SK-MEL-5 (cell line): ENCODE results near the gene OR10G2. TPM values are rescaled to one million over a fixed set of nuclear protein-coding genes. Genes with fewer than 3 reads are reported as not detected.
A peak's percentile ranks its signal among the peaks of the same experiment; 100 is the strongest.
"Not testable (repeated sequence)": the region's sequence is repeated elsewhere in the genome, so short reads cannot be mapped to it uniquely, and the experiment has no call there.

Experiments
- DNase-seq: peaks from one replicate; pipeline ENCODE4 v3.0.0-alpha.2; 2016; ENCODE audit warnings: low read depth, low spot score
- in situ Hi-C: cut with HindIII; loops from 2 replicates; pipeline ENCODE4 v1.10.0; 2016; ENCODE audit warnings: low sequenced_read_pairs, high pct_unique_total_duplicates, low pct_unique_long_range_greater_than_20kb
- total RNA-seq: library from RNA; depleted of rRNA; stranded (reverse); fragments of >200 nt; shearing (Covaris generic); gene quantifications from 2 replicates; pipeline ENCODE4 v1.2.3, GENCODE V29; 2014; rRNA removed

Gene OR10G2
- total RNA-seq, 1 experiment from 2014 or later: not detected

DNA sequence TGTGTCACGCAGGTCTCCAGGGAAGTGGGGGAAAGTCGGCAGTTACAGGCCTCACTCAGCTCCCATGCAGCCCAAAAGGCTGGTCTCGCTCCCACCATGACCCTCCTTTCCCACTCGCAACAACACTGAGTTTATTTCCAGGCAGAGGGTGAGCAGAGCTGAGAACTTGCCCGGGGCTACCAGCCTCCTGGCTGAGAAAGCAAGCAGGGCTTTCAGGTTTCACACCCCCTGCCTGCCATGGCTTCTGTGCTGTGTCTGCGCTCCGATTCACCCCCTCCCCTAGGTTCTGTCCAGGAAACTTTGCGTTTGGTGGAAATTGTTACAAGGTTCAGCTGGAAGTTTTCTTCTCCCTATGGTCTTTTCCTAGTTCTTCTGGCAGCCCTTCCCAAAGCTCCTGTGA lies 17.1 kb downstream of the OR10G2 start:
- DNase-seq: no peak
- in situ Hi-C loops: no loop called here

DNA sequence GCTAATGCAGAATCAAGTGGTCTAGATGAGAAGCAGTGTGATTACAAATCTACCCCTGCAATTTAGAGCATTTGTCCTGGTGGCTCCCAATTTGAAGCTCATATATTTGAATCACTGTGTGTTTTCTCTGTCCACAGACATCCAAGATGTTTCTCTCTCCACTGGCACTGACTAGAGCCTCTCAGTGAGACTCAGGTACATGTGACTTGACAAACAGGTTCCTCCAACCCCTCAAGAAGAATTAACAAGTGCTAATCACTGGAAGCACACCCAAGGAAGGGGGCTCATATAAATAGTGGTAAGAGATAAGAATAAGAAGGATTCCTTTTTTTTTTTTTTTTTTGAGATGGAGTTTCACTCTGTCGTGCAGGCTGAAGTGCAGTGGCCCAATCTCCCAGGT lies 20.5 kb downstream of the OR10G2 start:
- DNase-seq: no peak
- in situ Hi-C loops: no loop called here

DNA sequence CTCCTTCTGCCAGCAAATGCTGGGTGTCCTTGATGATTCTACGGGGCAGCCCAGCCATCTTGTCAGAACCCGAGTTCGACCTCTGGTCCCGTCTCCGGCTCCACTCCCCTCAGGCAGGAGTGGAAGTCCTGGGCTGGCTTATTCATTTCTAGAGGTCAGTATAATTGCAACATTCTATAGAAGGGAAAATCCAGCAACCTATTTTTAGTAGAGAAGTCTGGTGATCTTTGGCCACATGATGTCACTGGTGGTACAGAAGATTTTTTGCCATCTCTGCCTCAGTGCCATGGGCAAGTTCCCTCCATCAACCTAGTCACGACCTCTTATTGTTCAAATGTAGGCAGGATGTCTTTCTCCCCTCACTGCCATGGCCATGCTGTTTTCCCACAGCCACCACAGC lies 22.4 kb downstream of the OR10G2 start:
- in situ Hi-C loops: no loop called here
- peak; percentile 8 for DNase-seq

DNA sequence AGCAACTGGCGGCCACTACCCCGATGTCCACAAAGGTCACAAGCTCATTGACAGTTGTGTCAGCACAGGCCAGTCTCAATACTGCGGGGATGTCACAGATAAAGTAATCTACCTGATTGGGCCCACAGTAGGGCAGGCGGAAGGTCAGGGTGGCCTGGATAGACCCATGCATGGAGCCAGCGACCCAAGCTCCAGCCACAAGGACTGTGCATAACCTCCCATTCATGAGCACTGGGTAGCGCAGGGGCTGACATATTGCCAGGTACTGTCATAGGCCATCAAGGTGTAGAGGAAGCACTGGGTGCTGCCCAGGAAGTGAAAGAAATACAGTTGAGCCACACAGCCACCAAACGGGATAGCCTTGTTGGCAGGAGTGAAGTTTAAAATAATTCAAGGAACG lies 32.6 kb downstream of the OR10G2 start:
- in situ Hi-C loops, DNase-seq: not testable (repeated sequence)

DNA sequence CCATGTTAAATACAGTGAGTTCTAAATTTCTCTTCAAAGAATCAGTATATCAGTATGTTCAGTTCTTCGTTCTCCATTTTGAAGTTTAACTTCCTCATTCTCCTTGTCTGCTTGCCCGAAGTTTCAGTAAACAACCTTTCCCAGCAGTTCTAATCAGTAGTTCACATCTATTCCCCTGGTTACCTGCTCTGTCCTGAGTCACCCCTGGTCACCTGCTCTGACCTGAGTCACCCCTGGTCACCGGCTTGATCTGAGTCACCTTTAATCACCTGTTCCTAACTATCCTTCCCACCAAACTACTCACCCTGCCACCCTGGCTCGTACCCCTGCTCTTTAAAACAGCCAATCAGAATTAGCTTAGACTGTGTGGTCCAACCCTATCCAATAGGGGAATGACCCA lies 45.4 kb downstream of the OR10G2 start:
- no peak for DNase-seq
- in situ Hi-C loops: no loop called here

Other genes with a start within 250 kb of the OR10G2 start
- gene CHD8, start 178.8 kb downstream of the OR10G2 start, total RNA-seq: 27.8 and 32.6 TPM in 2 replicates
- gene RAB2B, start 158.0 kb downstream of the OR10G2 start, total RNA-seq: 15.5 and 19.9 TPM in 2 replicates
- 21.2 and 23.8 TPM in 2 replicates for gene TOX4, start 157.7 kb downstream of the OR10G2 start, total RNA-seq
- 44.5 and 46.8 TPM in 2 replicates for gene METTL3, start 123.6 kb downstream of the OR10G2 start, total RNA-seq
- gene SALL2, start 108.6 kb downstream of the OR10G2 start, total RNA-seq: 0.85 and 1.6 TPM in 2 replicates
- not detected in 2 replicates for gene OR10G3, start 54.9 kb downstream of the OR10G2 start, total RNA-seq
- gene OR4E2, start 18.9 kb upstream of the OR10G2 start, total RNA-seq: not detected in 2 replicates
- gene OR4E1, start 38.9 kb upstream of the OR10G2 start, total RNA-seq: not detected in 2 replicates